IMR-90 (cell line): ENCODE data around the gene NRL. TPM values are rescaled to one million over a fixed set of nuclear protein-coding genes. Genes with fewer than 3 reads are reported as not detected.

ENCODE experiments used
- ATAC-seq: fragments of 200-7000 bp; cut with Tn5 transposase; 2 replicates; pipeline ENCODE4 v1.9.1; 2020; ENCODE audit warnings: low read depth, mild to moderate bottlenecking, moderate library complexity
- BruUV-seq: library from RNA; stranded (reverse); fragments of 400-500 nt; replicated peaks from 2 replicates; lab custom pipeline; 2021; lab: Mats Ljungman, UMichigan
- CTCF ChIA-PET: fragments of 300-600 bp; formaldehyde crosslinking; extraction: SDS; loops from one replicate; lab custom pipeline; 2021; ENCODE audit warnings: antibody characterized with exemption; lab: Yijun Ruan, JAX
- POLR2A ChIA-PET: fragments of 300-600 bp; sonication (Branson Sonifier 250); formaldehyde crosslinking; loops from one replicate; lab custom pipeline; 2022; ENCODE audit warnings: antibody characterized with exemption; ENCODE audit not compliant: unreplicated experiment; lab: Charles Lee
- DNase-seq: peaks from one replicate; pipeline ENCODE4 v3.0.0; 2013
- H2AFZ ChIP-seq: replicated peaks from 2 replicates; pipeline ENCODE3; 2013; ENCODE audit warnings: low read length, mild to moderate bottlenecking; ENCODE audit not compliant: poor library complexity
- H2AK5ac ChIP-seq: 2 replicates; pipeline ENCODE4 v1.6.1; 2013; ENCODE audit warnings: low read depth, low read length, inconsistent platforms
- H2AK9ac ChIP-seq: replicated peaks from 2 replicates; pipeline ENCODE3; 2013; ENCODE audit warnings: mild to moderate bottlenecking, low read depth, low read length, moderate library complexity; ENCODE audit not compliant: poor library complexity
- H2BK120ac ChIP-seq: 2 replicates; pipeline ENCODE4 v1.6.1; 2013; ENCODE audit warnings: low read depth, low read length, inconsistent platforms
- H2BK15ac ChIP-seq: 3 replicates; pipeline ENCODE4 v1.6.1; 2013; ENCODE audit warnings: low read depth, low read length, inconsistent platforms
- H2BK20ac ChIP-seq: 2 replicates; pipeline ENCODE4 v1.6.1; 2013; ENCODE audit warnings: low read depth, mild to moderate bottlenecking, inconsistent platforms, low read length, moderate library complexity
- H2BK5ac ChIP-seq: 2 replicates; pipeline ENCODE4 v1.6.1; 2013; ENCODE audit warnings: mild to moderate bottlenecking, low read depth, low read length, inconsistent platforms; ENCODE audit not compliant: poor library complexity, severe bottlenecking
- H3K14ac ChIP-seq: replicated peaks from 2 replicates; pipeline ENCODE4 v1.6.1; 2013; ENCODE audit warnings: low read depth, low read length, inconsistent platforms
- H3K18ac ChIP-seq: 2 replicates; pipeline ENCODE4 v1.6.1; 2013; ENCODE audit warnings: low read depth, low read length, control low read depth
- H3K23ac ChIP-seq: 2 replicates; pipeline ENCODE4 v1.6.1; 2013; ENCODE audit warnings: low read depth, low read length, inconsistent platforms
- H3K27ac ChIP-seq: 2 replicates; pipeline ENCODE4 v1.5.1; 2013; ENCODE audit warnings: mild to moderate bottlenecking, control low read depth, low read length; ENCODE audit not compliant: insufficient read depth
- H3K27me3 ChIP-seq: 2 replicates; pipeline ENCODE4 v1.6.1; 2013; ENCODE audit warnings: low read length; ENCODE audit not compliant: control insufficient read depth, insufficient read depth
- H3K36me3 ChIP-seq: 2 replicates; pipeline ENCODE4 v1.6.1; 2013; ENCODE audit warnings: low read length, mixed read lengths; ENCODE audit not compliant: control insufficient read depth, insufficient read depth
- H3K4ac ChIP-seq: 2 replicates; pipeline ENCODE4 v1.6.1; 2013; ENCODE audit warnings: low read depth, low read length, inconsistent platforms
- H3K4me1 ChIP-seq: 2 replicates; pipeline ENCODE4 v1.6.1; 2013; ENCODE audit warnings: low read length, mixed read lengths; ENCODE audit not compliant: control insufficient read depth, insufficient read depth
- H3K4me2 ChIP-seq: 2 replicates; pipeline ENCODE4 v1.6.1; 2013; ENCODE audit warnings: low read depth, mild to moderate bottlenecking, control low read depth, low read length, moderate library complexity
- H3K4me3 ChIP-seq: 2 replicates; pipeline ENCODE4 v1.5.1; 2013; ENCODE audit warnings: low read depth, mild to moderate bottlenecking, control low read depth, low read length, moderate library complexity; ENCODE audit not compliant: insufficient read depth
- H3K56ac ChIP-seq: 2 replicates; pipeline ENCODE4 v1.6.1; 2013; ENCODE audit warnings: low read length, inconsistent platforms; ENCODE audit not compliant: insufficient read depth; ENCODE audit errors: extremely low read depth
- H3K79me1 ChIP-seq, 2 experiments: 2 replicates each; pipeline ENCODE4 v1.6.1; 2013; ENCODE audit warnings: low read length in 2 of 2, inconsistent platforms in 1 of 2, low read depth in 1 of 2
- H3K9ac ChIP-seq: 2 replicates; pipeline ENCODE4 v1.6.1; 2013; ENCODE audit warnings: low read depth, low read length, control low read depth
- H3K9me1 ChIP-seq: 2 replicates; pipeline ENCODE4 v1.6.1; 2013; ENCODE audit warnings: low read length, inconsistent platforms; ENCODE audit not compliant: insufficient read depth
- H3K9me3 ChIP-seq: 2 replicates; pipeline ENCODE4 v1.6.1; 2013; ENCODE audit warnings: low read length; ENCODE audit not compliant: control insufficient read depth, insufficient read depth
- H4K20me1 ChIP-seq: 2 replicates; pipeline ENCODE4 v1.6.1; 2013; ENCODE audit warnings: low read length, inconsistent platforms; ENCODE audit not compliant: insufficient read depth
- H4K5ac ChIP-seq: 2 replicates; pipeline ENCODE4 v1.6.1; 2013; ENCODE audit warnings: mild to moderate bottlenecking, low read depth, low read length, control low read depth
- H4K8ac ChIP-seq, 2 experiments: 2 replicates each; pipeline ENCODE4 v1.6.1; 2013; ENCODE audit warnings: low read depth in 2 of 2, low read length in 2 of 2, control low read depth in 1 of 2, inconsistent platforms in 1 of 2
- H4K91ac ChIP-seq: 2 replicates; pipeline ENCODE4 v1.6.1; 2013; ENCODE audit warnings: low read depth, low read length, inconsistent platforms; ENCODE audit not compliant: insufficient read depth
- CHD1 ChIP-seq: IDR thresholded peaks from 2 replicates; pipeline ENCODE4 v1.6.1; 2012; ENCODE audit warnings: low read depth, low read length, improper control_type of control experiment
- MAZ ChIP-seq: IDR thresholded peaks from 2 replicates; pipeline ENCODE4 v1.6.1; 2012; ENCODE audit warnings: low read depth, mild to moderate bottlenecking, low read length, improper control_type of control experiment, moderate library complexity, borderline replicate concordance
- MXI1 ChIP-seq: IDR thresholded peaks from 2 replicates; pipeline ENCODE4 v1.6.1; 2012; ENCODE audit warnings: low read depth, mild to moderate bottlenecking, low read length, moderate library complexity, borderline replicate concordance
- NFE2L2 ChIP-seq: fragments of 150-350 bp; IDR thresholded peaks from 2 replicates; pipeline ENCODE4 v1.6.1; 2016; ENCODE audit warnings: low read depth, mild to moderate bottlenecking, low read length
- POLR2A ChIP-seq: IDR thresholded peaks from 2 replicates; pipeline ENCODE4 v1.6.1; 2012; ENCODE audit warnings: mild to moderate bottlenecking, low read depth, low read length
- RAD21 ChIP-seq: IDR thresholded peaks from 2 replicates; pipeline ENCODE4 v1.6.1; 2012; ENCODE audit warnings: low read length, improper control_type of control experiment
- RFX5 ChIP-seq: IDR thresholded peaks from 2 replicates; pipeline ENCODE4 v1.8.0; 2012; ENCODE audit warnings: low read depth, mild to moderate bottlenecking, low read length, moderate library complexity
- WGBS, 2 experiments: methylation state at CpG; one replicate each; pipeline versions ENCODE4 v1.1.5 to v1.1.7; 2013; ENCODE audit warnings: missing lambda C conversion rate in 2 of 2; ENCODE audit not compliant: insufficient read length in 1 of 2; ENCODE audit errors: extremely low coverage in 2 of 2; 5-methylcytosine and 5-hydroxymethylcytosine counted together
- dilution Hi-C: fragments of 300-500 bp; cut with HindIII; formaldehyde crosslinking; loops from one replicate; pipeline ENCODE4 v1.14.3; 2018; ENCODE audit warnings: low sequenced_read_pairs; ENCODE audit not compliant: unreplicated experiment
- in situ Hi-C: fragments of 300-500 bp; cut with MboI; formaldehyde crosslinking; loops from 3 replicates; pipeline ENCODE4 v1.14.3; 2019; ENCODE audit warnings: low sequenced_read_pairs, inconsistent platforms, mixed read lengths
- intact Hi-C: fragments of 100-400 bp; cut with micrococcal nuclease; formaldehyde crosslinking; loops from 2 replicates; pipeline ENCODE4 v1.10.0; 2022
- polyA plus RNA-seq, 3 experiments: library from polyadenylated mRNA; depleted of rRNA; stranded (reverse); fragments of >200 nt; gene quantifications; 2 replicates each; pipeline ENCODE4 v1.2.3, GENCODE V29; 2012; ENCODE audit warnings: low replicate concordance in 1 of 3
- total RNA-seq: library from RNA; depleted of rRNA; stranded (reverse); fragments of >200 nt; gene quantifications from 2 replicates; pipeline ENCODE4 v1.2.3, GENCODE V29; 2012
- TF ChIP-seq, protein P1 (sequence below): conservative IDR thresholded peaks from 2 replicates; pipeline ENCODE4 v1.5.1; 2012; ENCODE audit warnings: mild to moderate bottlenecking, low read depth, low read length, improper control_type of control experiment

NRL gene
- total and polyA plus RNA-seq, 2 of the 4 experiments (the other 2 are of a cell fraction), result 0.18 to 0.70 TPM

DNA sequence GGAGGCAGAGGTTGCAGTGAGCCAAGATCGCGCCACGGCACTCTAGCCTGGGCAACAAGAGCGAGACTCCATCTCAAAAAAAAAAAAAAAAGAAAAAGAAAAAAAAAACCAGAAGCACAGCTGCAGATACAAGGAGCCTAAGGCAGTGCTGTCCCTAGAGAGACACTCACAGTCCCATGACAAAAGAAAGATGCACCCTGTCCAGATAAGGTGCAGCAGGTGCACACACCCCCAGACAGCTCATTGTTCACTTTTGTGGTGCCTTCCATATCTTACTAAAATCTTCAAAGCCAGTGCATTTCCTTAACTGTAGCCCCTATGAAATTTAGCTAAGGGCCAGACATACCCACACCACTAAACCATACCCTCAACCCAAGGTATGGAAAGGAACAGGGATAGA is 7.7 kb upstream of the NRL start:
- Histone ChIP-seq H3K23ac (no peak overlapping the region), H4K5ac (no peak overlapping the region), H2AK9ac (no peak overlapping the region), H2AFZ (no peak overlapping the region), H4K20me1 (no peaks in the 10 kb centered on the region), H3K79me1 (no peaks in the 10 kb centered on the region), H2BK20ac (no peak overlapping the region), H3K9me3 (no peaks in the 10 kb centered on the region), H2BK15ac (no peak overlapping the region), H4K91ac (no peak overlapping the region), H3K27me3 (no peaks in the 10 kb centered on the region), H4K8ac (no peak overlapping the region), H2AK5ac (no peak overlapping the region), H3K4ac (no peak overlapping the region), H3K4me2 (no peak overlapping the region), H3K27ac (no peak overlapping the region), H2BK120ac (no peak overlapping the region), H2BK5ac (no peak overlapping the region), H3K56ac (no peak overlapping the region), H3K14ac (no peak overlapping the region), H3K4me1 (no peaks in the 10 kb centered on the region), H3K9me1 (no peaks in the 10 kb centered on the region), H3K4me3 (no peak overlapping the region), H3K36me3 (peaks cover 33% of the 10 kb centered on the region), H3K18ac (no peak overlapping the region), H3K9ac (no peak overlapping the region)
- no peak for TF ChIP-seq NFE2L2
- TF ChIP-seq RAD21, result no peak
- TF ChIP-seq CHD1, result no peak
- TF ChIP-seq, protein P1, sequence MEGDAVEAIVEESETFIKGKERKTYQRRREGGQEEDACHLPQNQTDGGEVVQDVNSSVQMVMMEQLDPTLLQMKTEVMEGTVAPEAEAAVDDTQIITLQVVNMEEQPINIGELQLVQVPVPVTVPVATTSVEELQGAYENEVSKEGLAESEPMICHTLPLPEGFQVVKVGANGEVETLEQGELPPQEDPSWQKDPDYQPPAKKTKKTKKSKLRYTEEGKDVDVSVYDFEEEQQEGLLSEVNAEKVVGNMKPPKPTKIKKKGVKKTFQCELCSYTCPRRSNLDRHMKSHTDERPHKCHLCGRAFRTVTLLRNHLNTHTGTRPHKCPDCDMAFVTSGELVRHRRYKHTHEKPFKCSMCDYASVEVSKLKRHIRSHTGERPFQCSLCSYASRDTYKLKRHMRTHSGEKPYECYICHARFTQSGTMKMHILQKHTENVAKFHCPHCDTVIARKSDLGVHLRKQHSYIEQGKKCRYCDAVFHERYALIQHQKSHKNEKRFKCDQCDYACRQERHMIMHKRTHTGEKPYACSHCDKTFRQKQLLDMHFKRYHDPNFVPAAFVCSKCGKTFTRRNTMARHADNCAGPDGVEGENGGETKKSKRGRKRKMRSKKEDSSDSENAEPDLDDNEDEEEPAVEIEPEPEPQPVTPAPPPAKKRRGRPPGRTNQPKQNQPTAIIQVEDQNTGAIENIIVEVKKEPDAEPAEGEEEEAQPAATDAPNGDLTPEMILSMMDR, result no peak
- no peak for TF ChIP-seq MAZ
- no peak for TF ChIP-seq POLR2A
- no peak for TF ChIP-seq MXI1
- TF ChIP-seq RFX5, result no peak
- ChIA-PET POLR2A (no interaction called here), CTCF (no interaction called here)
- no peak for ATAC-seq
- WGBS, 2 experiments, result 92% methylated on average over 4 of the region's 4 CpGs; no CpG with 5 or more reads in 1 of the 2 experiments
- dilution Hi-C loops (no loop called here), intact Hi-C loops (no loop called here), in situ Hi-C loops (no loop called here)
- BruUV-seq, result no TSS peak
- no peak for DNase-seq
